GM10248 (cell line): ENCODE data around the gene U2SURP.
"Not testable (repeated sequence)": the region's sequence is repeated elsewhere in the genome, so short reads cannot be mapped to it uniquely, and the experiment has no call there.

Source experiments
- CTCF ChIA-PET: fragments of 300-600 bp; sonication (Branson Sonifier 250); formaldehyde crosslinking; extraction: SDS; loops from one replicate; lab custom pipeline; 2021; ENCODE audit warnings: antibody characterized with exemption; lab: Yijun Ruan, JAX
- POLR2A ChIA-PET: fragments of 350-650 bp; sonication (Branson Sonifier 250); formaldehyde crosslinking; extraction: SDS; loops from one replicate; lab custom pipeline; 2020; ENCODE audit warnings: antibody characterized with exemption; lab: Yijun Ruan, JAX
- DNase-seq: peaks from one replicate; pipeline ENCODE4 v3.0.0; 2012; ENCODE audit errors: extremely low spot score
- CTCF ChIP-seq: IDR thresholded peaks from 2 replicates; pipeline ENCODE4 v1.5.1; 2012; ENCODE audit warnings: mild to moderate bottlenecking, low read depth; ENCODE audit errors: extremely low read depth, missing control alignments, control extremely low read depth

U2SURP gene

GRCh38 chr3:143037867-143038266 lies 36.5 kb downstream of the U2SURP start:
- CTCF ChIA-PET: interaction anchor here (0.9 to 2.4 kb wide), 9 partner anchors 9 to 636 kb away, joined by 3 to 9 read pairs (median 5); no protein-coding TSS in a partner anchor
- DNase-seq: no peak
- TF ChIP-seq CTCF: no peak
- POLR2A ChIA-PET: no interaction called here

GRCh38 chr3:143040261-143040879 lies 39.0 kb downstream of the U2SURP start:
- TF ChIP-seq CTCF: peak; percentile 35
- POLR2A ChIA-PET: no interaction called here
- no peak for DNase-seq
- CTCF ChIA-PET: interaction anchor here (0.6 to 1.3 kb wide), 3 partner anchors 15 to 127 kb away, joined by 3 to 4 read pairs (median 4); no protein-coding TSS in a partner anchor

DNA sequence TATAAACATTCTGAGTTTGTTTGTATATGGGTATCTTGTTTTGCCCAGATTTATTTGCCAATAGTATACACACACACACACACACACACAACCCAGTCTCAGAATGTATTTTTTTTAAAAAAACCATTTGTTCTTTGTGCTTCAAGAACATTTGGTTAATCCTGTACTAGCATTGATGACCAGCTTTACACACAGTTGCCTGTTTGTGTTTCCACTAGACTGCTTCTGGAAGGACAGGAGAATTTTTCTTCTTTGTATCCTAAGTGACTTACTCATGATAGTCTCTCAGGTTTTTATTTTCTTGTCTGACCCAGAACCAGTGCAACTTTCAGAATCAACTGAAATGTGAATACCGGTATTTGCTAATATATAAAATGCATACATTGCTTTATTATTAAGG lies 40.5 kb downstream of the U2SURP start:
- no peak for DNase-seq
- ChIA-PET CTCF (interaction anchor here (0.8 to 1.6 kb wide), 5 partner anchors 8 to 213 kb away, joined by 3 to 6 read pairs (median 3); no protein-coding TSS in a partner anchor), POLR2A (no interaction called here)
- no peak for TF ChIP-seq CTCF

DNA sequence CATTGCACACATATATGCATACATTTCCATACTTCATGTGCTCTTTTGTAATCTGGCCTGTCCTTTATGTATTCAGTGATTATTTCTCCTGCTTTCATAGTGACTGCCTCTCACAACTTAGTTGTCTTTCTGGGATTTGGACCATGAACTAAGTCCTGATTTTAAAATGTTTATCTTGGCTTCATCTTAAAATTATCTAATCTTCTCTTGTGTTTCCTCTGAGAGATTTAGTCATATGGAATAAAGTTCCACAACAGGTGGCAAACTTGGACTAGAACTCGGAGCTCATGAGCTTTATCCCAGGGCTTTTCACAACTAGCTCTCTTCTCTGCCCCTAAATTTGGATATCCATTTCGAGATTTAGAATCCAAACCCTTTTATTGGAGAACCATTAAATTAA lies 44.3 kb downstream of the U2SURP start:
- POLR2A ChIA-PET: no interaction called here
- CTCF ChIA-PET: interaction anchor here (1.1 kb wide), 1 partner anchor 10 kb away, joined by 3 read pairs; no protein-coding TSS in a partner anchor

DNA sequence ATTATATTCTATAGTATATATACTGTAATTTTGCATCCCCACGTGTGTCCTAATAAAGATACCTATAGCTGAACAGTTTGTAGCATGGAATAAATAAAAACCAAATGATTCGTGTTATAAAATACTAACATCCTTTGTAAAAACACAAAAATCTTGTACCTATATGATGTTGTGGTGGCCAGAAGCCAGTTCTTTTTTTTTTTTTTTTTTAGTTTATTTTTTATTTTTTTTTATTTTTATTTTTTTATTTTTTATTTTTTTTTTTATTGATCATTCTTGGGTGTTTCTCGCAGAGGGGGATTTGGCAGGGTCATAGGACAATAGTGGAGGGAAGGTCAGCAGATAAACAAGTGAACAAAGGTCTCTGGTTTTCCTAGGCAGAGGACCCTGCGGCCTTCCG lies 44.7 kb downstream of the U2SURP start:
- POLR2A ChIA-PET, DNase-seq: not testable (repeated sequence)
- CTCF ChIA-PET: interaction anchor here (1.1 kb wide), 1 partner anchor 9 kb away, joined by 3 read pairs; no protein-coding TSS in a partner anchor

More for the DNA sequence above, 44.3 kb downstream of the U2SURP start:
- DNase-seq: no peak
- TF ChIP-seq CTCF: no peak

GRCh38 chr3:143054011-143054410 lies 52.6 kb downstream of the U2SURP start:
- DNase-seq: no peak
- ChIA-PET POLR2A (no interaction called here), CTCF (interaction anchor here (1.8 to 1.9 kb wide), 2 partner anchors 17 to 26 kb away, joined by 5 read pairs; no protein-coding TSS in a partner anchor)
- TF ChIP-seq CTCF: no peak

- POLR2A ChIA-PET: no interaction called here
- no peak for DNase-seq
- no peak for TF ChIP-seq CTCF
- CTCF ChIA-PET: interaction anchor here (0.6 to 1.6 kb wide), 4 partner anchors 9 to 228 kb away, joined by 3 to 5 read pairs (median 4); no protein-coding TSS in a partner anchor
These were observed 55.0 kb downstream of the U2SURP start for GRCh38 chr3:143056372-143056771.
